H1 (cell line): ENCODE results near the gene ZNF804B. TPM values are rescaled to one million over a fixed set of nuclear protein-coding genes. Genes with fewer than 3 reads are reported as not detected.

Experiments
- ASH2L ChIP-seq: fragments of 200-600, 300-600 bp; sonication (generic); IDR thresholded peaks from one replicate; pipeline ENCODE4 v1.7.1; 2017; ENCODE audit warnings: low read length
- CHD7 ChIP-seq: fragments of 300-600 bp; sonication (generic); IDR thresholded peaks from 2 replicates; pipeline ENCODE4 v1.7.1; 2012; ENCODE audit warnings: low read length, moderate library complexity, mild to moderate bottlenecking, inconsistent platforms; ENCODE audit not compliant: insufficient replicate concordance
- CREB1 ChIP-seq: IDR thresholded peaks from 2 replicates; pipeline ENCODE4 v1.6.1; 2012; ENCODE audit warnings: inconsistent platforms
- POLR2A ChIP-seq, 2 experiments: IDR thresholded peaks; 1 replicate in 1 of 2; 2 replicates in 1 of 2; pipeline ENCODE4 v1.6.1; 2011; ENCODE audit warnings: low read depth in 2 of 2, low read length in 2 of 2, mild to moderate bottlenecking in 2 of 2; ENCODE audit errors: control extremely low read depth in 1 of 2
- POU5F1 ChIP-seq: IDR thresholded peaks from 2 replicates; pipeline ENCODE4 v1.6.1; 2011; ENCODE audit warnings: low read depth, mild to moderate bottlenecking, low read length, moderate library complexity
- SAP30 ChIP-seq: fragments of 300-600 bp; sonication (generic); IDR thresholded peaks from 2 replicates; pipeline ENCODE4 v1.7.1; 2012; ENCODE audit warnings: low read length, moderate library complexity, mild to moderate bottlenecking, inconsistent platforms; ENCODE audit not compliant: insufficient read depth, insufficient replicate concordance
- SP4 ChIP-seq: IDR thresholded peaks from 2 replicates; pipeline ENCODE4 v1.6.1; 2012; ENCODE audit warnings: low read length, inconsistent platforms
- ZNF274 ChIP-seq: IDR thresholded peaks from 2 replicates; pipeline ENCODE4 v1.7.0; 2012; ENCODE audit warnings: low read length, borderline replicate concordance; ENCODE audit errors: extremely low read depth
- polyA plus RNA-seq, 7 experiments: library from polyadenylated mRNA; depleted of rRNA in 3 of 7; stranded (reverse) in 5 of 7; unstranded in 2 of 7; fragments of >200 nt in 5 of 7; fragments of 200-250 nt in 2 of 7; gene quantifications; 1 replicate in 5 of 7; 2 replicates in 1 of 7; 4 replicates in 1 of 7; pipeline versions ENCODE4 v1.2.1 to v1.2.3, GENCODE V29; 2011 to 2013; ENCODE audit warnings: missing spikeins in 2 of 7, mixed read lengths in 2 of 7
- total RNA-seq: library from RNA; stranded (reverse); fragmentation: NEBNext Ultra II Directional; extraction: Animal tissue kit (Norgen Biotek cat#: 25700); gene quantifications from 2 replicates; pipeline ENCODE4 v1.2.1, GENCODE V29; 2021

The ZNF804B gene
- total and polyA plus RNA-seq, 2 of the 8 experiments (the other 6 are each of a cell fraction or from before 2014, with no cell fraction given), result not detected

- TF ChIP-seq CHD7, result no peak
- TF ChIP-seq CREB1, result no peak
- TF ChIP-seq ZNF274, result no peak
- no peak for TF ChIP-seq POU5F1
- TF ChIP-seq ASH2L, result no peak
- no peak for TF ChIP-seq POLR2A (IDR thresholded peaks at IDR 0.05; ENCODE audit: control extremely low read depth in 1 of 2, low read depth in 2 of 2, low read length in 2 of 2)
- no peak for TF ChIP-seq SP4
- no peak for TF ChIP-seq SAP30
- TF ChIP-seq, all 59 proteins: peak for 0
Observed at GRCh38 chr7:89017695-89018094, 258.2 kb downstream of the ZNF804B start (continued).
